GM12892 (cell line): ENCODE results near the gene TWF1.
"Not testable (repeated sequence)": the region's sequence is repeated elsewhere in the genome, so short reads cannot be mapped to it uniquely, and the experiment has no call there.

Experiments used
- DNase-seq: peaks from one replicate; pipeline ENCODE4 v3.0.0; 2011; ENCODE audit not compliant: insufficient read length
- FAIRE-seq: peaks from 2 replicates; lab custom pipeline; 2011; peaks lifted over from hg19 to GRCh38; lab: Jason Lieb, UNC
- POLR2A ChIP-seq: IDR thresholded peaks from 2 replicates; pipeline ENCODE4 v1.6.1; 2011; ENCODE audit warnings: low read depth, low read length, control low read depth
- POLR2AphosphoS5 ChIP-seq: IDR thresholded peaks from 2 replicates; pipeline ENCODE4 v1.6.1; 2011; ENCODE audit warnings: low read depth, low read length, control low read depth
- TAF1 ChIP-seq: IDR thresholded peaks from 2 replicates; pipeline ENCODE4 v1.6.1; 2011; ENCODE audit warnings: low read depth, mild to moderate bottlenecking, control low read depth, low read length, borderline replicate concordance

Gene TWF1

GRCh38 chr12:43758728-43759563 lies 47.2 kb downstream of the TWF1 start, which contains the start of the genes IRAK4 and PUS7L:
TSS of gene IRAK4 (plus strand) at chr12:43758951. CDS start at chr12:43768112, 9,161 bp downstream.
TSS of gene PUS7L (minus strand) at chr12:43758790. CDS start at chr12:43755245, 3,545 bp downstream.
- FAIRE-seq (peak; percentile 90), DNase-seq (peak; percentile 72)
- TF ChIP-seq POLR2AphosphoS5 (peak; percentile 89), TAF1 (no peak), POLR2A (peak; percentile 90)

DNA sequence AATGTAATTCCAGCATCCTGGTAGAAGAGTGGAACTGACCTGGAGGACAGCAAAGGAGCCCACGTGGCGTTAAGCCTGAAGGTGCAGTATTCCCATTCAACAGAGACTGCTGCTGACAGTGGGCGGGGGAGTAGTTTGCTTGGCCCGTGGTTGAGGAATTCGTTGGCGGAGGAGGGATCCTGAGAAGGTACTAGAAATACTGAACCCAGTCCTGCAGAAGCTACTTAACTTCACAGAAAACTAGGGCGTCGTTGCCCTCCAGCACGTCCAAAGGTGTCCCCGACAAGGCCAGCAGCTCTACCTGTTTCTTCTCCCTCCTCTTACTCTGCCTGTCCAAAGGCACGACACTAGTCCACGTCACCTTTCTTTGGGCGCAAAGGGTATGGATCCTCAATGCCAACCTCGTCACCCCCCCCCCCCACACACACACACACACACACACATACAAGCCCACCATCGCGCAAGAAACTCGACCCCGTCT lies 47.8 kb downstream of the TWF1 start:
- FAIRE-seq (no peak), DNase-seq (peak; percentile 11)
- no peak for TF ChIP-seq POLR2AphosphoS5
- no peak for TF ChIP-seq TAF1
- TF ChIP-seq POLR2A = no peak

DNA sequence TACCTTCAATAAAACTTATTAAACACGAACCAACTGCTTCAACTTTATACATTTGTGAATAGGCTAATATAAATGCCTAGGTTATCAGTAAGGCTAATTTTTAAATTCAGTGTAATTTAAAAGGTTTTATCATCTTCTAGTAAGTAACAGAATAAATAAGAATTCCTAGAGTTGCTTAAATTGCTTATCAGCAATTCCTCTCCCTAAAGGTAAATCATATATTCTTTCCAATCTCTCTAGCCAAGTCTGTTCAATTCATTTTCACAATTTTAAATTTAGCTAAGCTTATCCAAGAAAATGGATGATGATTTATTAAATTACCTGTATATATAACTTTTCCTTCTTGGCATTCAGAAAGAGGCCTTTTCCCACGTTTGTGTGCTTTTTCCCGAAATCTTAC lies 52.1 kb downstream of the TWF1 start:
- TF ChIP-seq POLR2AphosphoS5 = no peak
- TF ChIP-seq TAF1 = no peak
- no peak for TF ChIP-seq POLR2A
- FAIRE-seq = no peak
- no peak for DNase-seq

DNA sequence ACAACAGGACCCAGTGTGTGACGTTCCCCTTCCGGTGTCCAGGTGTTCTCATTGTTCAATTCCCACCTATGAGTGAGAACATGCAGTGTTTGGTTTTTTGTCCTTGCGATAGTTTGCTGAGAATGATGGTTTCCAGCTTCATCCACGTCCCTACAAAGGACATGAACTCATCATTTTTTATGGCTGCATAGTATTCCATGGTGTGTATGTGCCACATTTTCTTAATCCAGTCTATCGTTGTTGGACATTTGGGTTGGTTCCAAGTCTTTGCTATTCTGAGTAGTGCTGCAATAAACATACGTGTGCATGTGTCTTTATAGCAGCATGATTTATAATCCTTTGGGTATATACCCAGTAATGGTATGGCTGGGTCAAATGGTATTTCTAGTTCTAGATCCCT lies 54.8 kb downstream of the TWF1 start:
- DNase-seq, FAIRE-seq: not testable (repeated sequence)

DNA sequence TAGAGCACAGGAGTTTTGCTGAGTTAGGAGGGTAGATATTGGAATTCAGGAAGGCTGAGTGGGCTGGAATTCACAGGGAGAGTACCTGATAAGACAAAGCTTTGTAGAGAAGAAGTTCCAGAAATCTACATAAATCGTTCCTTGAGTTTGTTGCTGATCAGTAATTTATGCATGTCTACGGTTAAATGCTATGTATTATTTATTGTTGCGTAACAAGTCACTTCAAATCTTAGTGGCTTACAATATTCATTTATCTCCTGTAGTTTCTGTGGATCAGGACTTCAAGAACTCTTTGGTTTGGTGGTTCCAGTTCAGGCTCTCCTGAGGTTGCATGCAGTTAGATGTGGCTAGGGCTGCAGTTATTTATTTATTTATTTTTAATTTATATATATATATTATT lies 55.3 kb downstream of the TWF1 start:
- TF ChIP-seq POLR2AphosphoS5 (no peak), TAF1 (no peak), POLR2A (no peak)
- DNase-seq = no peak
- no peak for FAIRE-seq

DNA sequence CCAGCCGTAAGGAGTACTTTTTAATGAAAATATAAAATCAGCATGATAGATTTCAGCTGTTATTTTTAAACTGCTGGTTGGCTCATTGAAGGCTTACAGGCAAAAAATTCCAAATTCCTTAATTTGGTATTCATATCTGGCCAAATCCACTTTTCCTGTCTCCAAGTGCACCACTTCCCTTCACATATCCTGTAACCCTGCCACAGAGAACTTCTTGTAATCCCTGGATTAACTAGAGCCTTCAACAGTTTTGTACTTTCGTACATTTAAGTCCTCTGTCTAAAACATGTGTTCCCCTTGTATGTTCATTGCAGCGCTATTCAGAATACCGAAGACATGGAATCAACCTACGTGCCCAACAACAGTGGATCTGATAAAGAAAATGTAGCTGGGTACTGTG lies 57.1 kb downstream of the TWF1 start:
- no peak for DNase-seq
- TF ChIP-seq POLR2AphosphoS5 (no peak), POLR2A (no peak), TAF1 (no peak)
- FAIRE-seq = no peak

DNA sequence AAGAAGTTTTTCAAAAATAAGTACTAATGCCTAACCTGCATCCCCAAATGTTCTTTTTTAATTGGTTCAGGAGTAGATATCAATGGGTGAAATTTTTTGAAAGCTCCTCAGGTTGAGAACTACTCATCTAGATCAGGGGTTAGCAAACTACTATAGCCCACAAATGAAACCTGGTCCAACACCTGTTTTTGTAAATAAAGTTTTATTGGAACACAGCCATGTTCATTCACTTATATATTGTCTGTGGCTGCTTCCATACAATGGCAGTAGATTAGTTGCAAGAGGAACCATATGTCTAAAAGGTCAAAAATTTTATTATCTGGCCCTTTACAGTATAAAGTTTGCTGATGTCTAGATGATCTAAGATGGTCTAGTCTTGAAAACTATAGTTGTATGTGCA lies 61.3 kb downstream of the TWF1 start:
- FAIRE-seq (no peak), DNase-seq (no peak)
- TF ChIP-seq POLR2A (no peak), TAF1 (no peak), POLR2AphosphoS5 (no peak)
